Measurements from ENCODE around the gene MERTK.
"Not testable (repeated sequence)": the region's sequence is repeated elsewhere in the genome, so short reads cannot be mapped to it uniquely, and the experiment has no call there.

MERTK gene

GRCh38 chr2:111910609-111911277 lies 12.3 kb downstream of the MERTK start:
- DNase-seq, result no peak

- not testable (repeated sequence) for DNase-seq
Observed at GRCh38 chr2:111911295-111911977, 13.0 kb downstream of the MERTK start.

- no peak for DNase-seq
Observed at GRCh38 chr2:111912547-111912946, 14.1 kb downstream of the MERTK start.

GRCh38 chr2:111917106-111917505 lies 18.7 kb downstream of the MERTK start:
- no peak for DNase-seq

GRCh38 chr2:111918383-111918806 lies 20.0 kb downstream of the MERTK start:
- DNase-seq, result no peak

- DNase-seq, result no peak
Observed at GRCh38 chr2:111919365-111919764, 21.0 kb downstream of the MERTK start.

- no peak for DNase-seq
Observed at GRCh38 chr2:111919794-111920608, 21.6 kb downstream of the MERTK start.

- no peak for DNase-seq
Observed at GRCh38 chr2:111923276-111923804, 24.9 kb downstream of the MERTK start.

GRCh38 chr2:111924617-111925107 lies 26.3 kb downstream of the MERTK start:
- no peak for DNase-seq

- DNase-seq, result no peak
Observed at GRCh38 chr2:111927723-111928122, 29.3 kb downstream of the MERTK start.

GRCh38 chr2:111930409-111930808 lies 32.0 kb downstream of the MERTK start:
- DNase-seq, result no peak

- DNase-seq, result no peak
Observed at GRCh38 chr2:111930875-111931274, 32.5 kb downstream of the MERTK start.

- no peak for DNase-seq
Observed at GRCh38 chr2:111932841-111933291, 34.5 kb downstream of the MERTK start.

GRCh38 chr2:111933900-111934299 lies 35.5 kb downstream of the MERTK start:
- not testable (repeated sequence) for DNase-seq

- DNase-seq, result no peak
Observed at GRCh38 chr2:111936881-111937280, 38.5 kb downstream of the MERTK start.

- DNase-seq, result no peak
Observed at GRCh38 chr2:111938392-111938791, 40.0 kb downstream of the MERTK start.

GRCh38 chr2:111940333-111941196 lies 42.2 kb downstream of the MERTK start:
- DNase-seq, result no peak

GRCh38 chr2:111941531-111941930 lies 43.1 kb downstream of the MERTK start:
- DNase-seq, result no peak

GRCh38 chr2:111944531-111945210 lies 46.3 kb downstream of the MERTK start:
- no peak for DNase-seq

GRCh38 chr2:111945444-111946293 lies 47.3 kb downstream of the MERTK start:
- DNase-seq, result no peak

Measured in activated effector memory CD4-positive, alpha-beta T cell treated with anti-CD3 and anti-CD28 coated beads, Interleukin-2, amount 50 U/mL, for 16 hours (primary cell).